Neural cell (in vitro differentiated cells): ENCODE results near the gene METTL15.

Experiments used
- EP300 ChIP-seq: fragments of 450-650 bp; conservative IDR thresholded peaks from 2 replicates; pipeline ENCODE4 v1.6.1; 2014; ENCODE audit warnings: antibody characterized with exemption, mild to moderate bottlenecking, moderate library complexity; ENCODE audit not compliant: poor library complexity, severe bottlenecking
- EZH2 ChIP-seq: fragments of 200-600, 300-800 bp; shearing (Covaris generic), sonication (generic); IDR thresholded peaks from 2 replicates; pipeline ENCODE4 v1.6.1; 2014; ENCODE audit warnings: antibody characterized with exemption, low read length, borderline replicate concordance, mild to moderate bottlenecking; ENCODE audit not compliant: insufficient read depth, poor library complexity, severe bottlenecking
- MXI1 ChIP-seq: fragments of 450-650 bp; conservative IDR thresholded peaks from 2 replicates; pipeline ENCODE4 v1.6.1; 2014; ENCODE audit warnings: antibody characterized with exemption, mild to moderate bottlenecking; ENCODE audit not compliant: poor library complexity, severe bottlenecking
- POLR2AphosphoS5 ChIP-seq: IDR thresholded peaks from 2 replicates; pipeline ENCODE4 v1.6.1; 2012
- RAD21 ChIP-seq: fragments of 450-650 bp; conservative IDR thresholded peaks from 2 replicates; pipeline ENCODE4 v1.6.1; 2014; ENCODE audit warnings: antibody characterized with exemption, mild to moderate bottlenecking, moderate library complexity
- REST ChIP-seq: IDR thresholded peaks from 2 replicates; pipeline ENCODE4 v1.6.1; 2012; ENCODE audit warnings: borderline replicate concordance
- TAF1 ChIP-seq: IDR thresholded peaks from 2 replicates; pipeline ENCODE4 v1.6.1; 2012; ENCODE audit warnings: low read depth
- TF ChIP-seq, protein P1 (sequence below): fragments of 450-650 bp; IDR thresholded peaks from 2 replicates; pipeline ENCODE4 v1.5.1; 2014; ENCODE audit warnings: antibody characterized with exemption, mild to moderate bottlenecking, moderate library complexity; ENCODE audit not compliant: poor library complexity, severe bottlenecking

- TF ChIP-seq, protein P1, sequence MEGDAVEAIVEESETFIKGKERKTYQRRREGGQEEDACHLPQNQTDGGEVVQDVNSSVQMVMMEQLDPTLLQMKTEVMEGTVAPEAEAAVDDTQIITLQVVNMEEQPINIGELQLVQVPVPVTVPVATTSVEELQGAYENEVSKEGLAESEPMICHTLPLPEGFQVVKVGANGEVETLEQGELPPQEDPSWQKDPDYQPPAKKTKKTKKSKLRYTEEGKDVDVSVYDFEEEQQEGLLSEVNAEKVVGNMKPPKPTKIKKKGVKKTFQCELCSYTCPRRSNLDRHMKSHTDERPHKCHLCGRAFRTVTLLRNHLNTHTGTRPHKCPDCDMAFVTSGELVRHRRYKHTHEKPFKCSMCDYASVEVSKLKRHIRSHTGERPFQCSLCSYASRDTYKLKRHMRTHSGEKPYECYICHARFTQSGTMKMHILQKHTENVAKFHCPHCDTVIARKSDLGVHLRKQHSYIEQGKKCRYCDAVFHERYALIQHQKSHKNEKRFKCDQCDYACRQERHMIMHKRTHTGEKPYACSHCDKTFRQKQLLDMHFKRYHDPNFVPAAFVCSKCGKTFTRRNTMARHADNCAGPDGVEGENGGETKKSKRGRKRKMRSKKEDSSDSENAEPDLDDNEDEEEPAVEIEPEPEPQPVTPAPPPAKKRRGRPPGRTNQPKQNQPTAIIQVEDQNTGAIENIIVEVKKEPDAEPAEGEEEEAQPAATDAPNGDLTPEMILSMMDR = no peak
- TF ChIP-seq POLR2AphosphoS5 (no peak), EZH2 (no peak), TAF1 (no peak), EP300 (no peak), REST (no peak), MXI1 (no peak), RAD21 (no peak)
Observed at GRCh38 chr11:28104425-28104824, 3.8 kb upstream of the METTL15 start.
